Measurements from ENCODE around the gene F8A1.
"Not testable (repeated sequence)": the region's sequence is repeated elsewhere in the genome, so short reads cannot be mapped to it uniquely, and the experiment has no call there.

DNA sequence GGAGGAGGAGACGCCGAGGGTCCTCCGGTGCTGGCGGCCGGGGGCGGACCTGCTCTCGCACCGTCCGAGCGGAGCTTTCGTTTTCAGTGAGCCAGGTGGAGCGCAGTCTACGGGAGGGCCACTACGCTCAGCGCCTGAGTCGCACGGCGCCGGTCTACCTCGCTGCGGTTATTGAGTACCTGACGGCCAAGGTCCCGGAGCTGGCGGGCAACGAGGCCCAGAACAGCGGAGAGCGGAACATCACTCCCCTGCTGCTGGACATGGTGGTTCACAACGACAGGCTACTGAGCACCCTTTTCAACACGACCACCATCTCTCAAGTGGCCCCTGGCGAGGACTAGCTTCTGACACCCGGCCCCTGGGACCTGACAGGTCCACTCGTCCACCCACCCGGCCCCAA, 1.1 kb upstream of the F8A1 start:
- TF ChIP-seq POLR2AphosphoS5 (IDR thresholded peaks at IDR 0.05; ENCODE audit: low read depth, low read length); TAF1 (IDR thresholded peaks at IDR 0.05; ENCODE audit: low read depth, low read length); POLR2A (IDR thresholded peaks at IDR 0.05; ENCODE audit: low read depth, low read length); SPI1 (IDR thresholded peaks at IDR 0.05; ENCODE audit: low read depth, low read length); PAX5 (IDR thresholded peaks at IDR 0.05; ENCODE audit: insufficient read depth, low read length, severe bottlenecking); POU2F2 (IDR thresholded peaks at IDR 0.05; ENCODE audit: low read depth, low read length): not testable (repeated sequence)
